Kidney capillary endothelial cell (primary cell): ENCODE measurements around the gene TNFAIP8L1.
"Not testable (repeated sequence)": the region's sequence is repeated elsewhere in the genome, so short reads cannot be mapped to it uniquely, and the experiment has no call there.

ENCODE experiments used
- DNase-seq: peaks from one replicate; pipeline ENCODE4 v3.0.0-alpha.2; 2018; ENCODE audit warnings: low spot score

Gene TNFAIP8L1

GRCh38 chr19:4678881-4679790 lies 39.8 kb downstream of the TNFAIP8L1 start:
- no peak for DNase-seq

GRCh38 chr19:4680021-4680420 lies 40.7 kb downstream of the TNFAIP8L1 start:
- not testable (repeated sequence) for DNase-seq

GRCh38 chr19:4682417-4683200 lies 43.3 kb downstream of the TNFAIP8L1 start:
- no peak for DNase-seq

DNA sequence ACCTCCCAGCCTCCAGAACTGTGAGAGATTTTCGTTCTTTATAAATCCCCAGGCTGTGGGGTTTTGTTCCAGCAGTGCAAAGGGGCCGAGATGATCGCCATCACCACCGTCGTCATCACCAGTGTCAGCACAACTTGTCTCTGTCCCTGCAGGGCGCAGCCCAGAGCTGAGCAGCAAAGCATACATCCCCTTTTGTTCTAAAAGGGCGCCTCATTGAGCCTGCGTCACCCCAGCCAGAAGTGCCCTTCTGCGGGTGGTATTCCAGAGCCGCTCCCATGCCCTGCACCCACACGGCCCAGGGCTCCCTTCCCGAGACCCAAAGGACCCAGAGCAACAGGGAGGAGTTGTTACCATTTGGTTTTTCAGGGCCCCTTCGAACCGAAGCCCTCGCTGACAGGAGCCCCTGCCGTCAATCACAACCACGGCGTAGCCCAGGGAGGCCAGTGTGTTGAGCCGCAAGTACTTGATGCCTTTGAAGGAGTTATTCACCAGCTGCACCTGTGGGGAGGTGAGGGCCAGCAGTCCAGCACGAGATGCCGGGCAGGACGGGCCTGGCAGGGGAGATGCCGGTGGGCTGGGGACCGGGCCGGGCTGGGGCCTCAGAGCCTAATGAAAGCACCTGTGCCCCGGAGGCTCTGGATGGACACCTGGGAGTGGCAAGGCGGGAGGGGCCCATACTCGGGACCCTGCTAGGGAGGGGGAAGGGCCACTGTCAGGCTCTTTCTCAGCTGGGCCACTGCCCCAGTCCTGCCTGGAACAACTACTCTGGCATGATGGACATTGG lies 45.2 kb downstream of the TNFAIP8L1 start:
- no peak for DNase-seq

DNA sequence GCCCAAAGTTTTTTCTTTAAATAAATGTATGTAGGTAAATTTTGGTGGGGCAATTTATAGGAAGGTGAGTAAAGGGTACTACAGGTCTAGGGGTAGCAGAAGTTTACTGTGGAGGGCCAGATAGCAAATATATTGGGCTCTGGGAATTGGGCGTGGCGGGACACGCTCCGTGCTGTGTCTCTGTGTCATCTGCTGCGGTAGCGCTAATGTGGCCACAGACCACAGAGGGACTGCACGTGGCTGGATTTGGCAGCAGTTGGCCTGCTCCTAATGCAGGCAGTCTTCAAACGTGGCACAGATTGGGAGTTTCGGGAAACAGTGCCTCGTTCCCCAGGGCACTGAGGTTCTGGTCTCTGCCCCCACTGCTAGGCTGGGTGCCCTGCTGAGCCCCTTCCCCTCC lies 47.4 kb downstream of the TNFAIP8L1 start:
- DNase-seq, result no peak

DNA sequence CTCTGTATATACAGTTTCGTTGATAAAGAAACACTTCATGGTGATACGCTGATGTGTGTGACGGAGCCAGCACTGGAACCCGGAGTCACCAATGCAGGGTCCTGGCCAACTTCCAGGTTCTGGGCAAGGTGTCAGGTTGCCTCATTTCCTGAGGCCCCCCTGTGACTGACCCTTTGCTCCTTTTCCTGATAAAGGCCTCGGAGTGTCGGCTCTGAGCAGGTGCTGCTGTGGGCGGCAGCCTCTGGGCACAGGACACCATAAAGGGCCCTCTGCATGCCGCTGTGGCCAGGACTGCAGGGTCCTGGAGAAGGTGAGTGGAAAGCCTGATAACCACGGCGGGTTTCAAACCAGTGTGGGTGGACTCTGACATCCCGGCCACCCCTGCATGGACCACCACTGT lies 48.1 kb downstream of the TNFAIP8L1 start:
- DNase-seq, result no peak

- no peak for DNase-seq
Measured at GRCh38 chr19:4688587-4688986, 49.3 kb downstream of the TNFAIP8L1 start.

GRCh38 chr19:4689403-4689802 lies 50.1 kb downstream of the TNFAIP8L1 start:
- no peak for DNase-seq

DNA sequence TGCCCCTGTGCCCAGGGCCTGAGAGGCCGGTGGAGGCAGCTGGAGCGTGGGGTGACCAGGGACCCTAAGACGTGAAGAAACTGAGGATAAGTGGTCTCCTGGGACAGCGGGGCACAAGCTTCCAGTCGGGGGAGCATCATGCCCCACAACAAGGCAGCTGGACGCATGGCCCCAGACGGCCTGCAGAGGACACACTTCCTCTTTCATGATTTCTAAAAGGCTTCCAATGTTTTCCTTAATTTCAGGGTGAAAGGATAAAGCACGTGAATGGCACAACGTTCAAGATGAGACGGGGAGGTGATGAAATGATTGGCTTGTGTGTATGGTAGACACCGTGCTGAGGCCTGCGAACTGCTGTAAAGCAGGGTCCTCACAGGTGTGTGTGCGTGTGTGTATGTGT lies 51.0 kb downstream of the TNFAIP8L1 start:
- DNase-seq, result no peak

DNA sequence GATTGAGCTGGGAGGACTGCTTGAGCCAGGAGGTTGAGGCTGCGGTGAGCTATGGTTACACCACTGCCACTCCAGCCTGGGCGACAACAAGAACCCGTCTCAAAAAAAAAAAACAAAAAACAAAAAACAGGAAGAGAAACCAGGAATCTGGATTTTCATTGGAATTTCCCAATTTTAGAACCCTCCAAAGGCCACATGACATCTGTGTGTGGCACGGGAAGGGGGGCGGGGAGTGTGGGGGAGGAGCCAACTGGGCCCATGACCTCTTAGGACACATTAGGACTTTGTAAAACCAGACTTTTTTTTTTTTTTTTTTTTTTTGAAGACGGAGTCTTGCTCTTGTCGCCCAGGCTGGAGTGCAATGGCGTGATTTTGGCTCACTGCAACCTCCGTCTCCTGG lies 52.1 kb downstream of the TNFAIP8L1 start:
- DNase-seq, result no peak

DNA sequence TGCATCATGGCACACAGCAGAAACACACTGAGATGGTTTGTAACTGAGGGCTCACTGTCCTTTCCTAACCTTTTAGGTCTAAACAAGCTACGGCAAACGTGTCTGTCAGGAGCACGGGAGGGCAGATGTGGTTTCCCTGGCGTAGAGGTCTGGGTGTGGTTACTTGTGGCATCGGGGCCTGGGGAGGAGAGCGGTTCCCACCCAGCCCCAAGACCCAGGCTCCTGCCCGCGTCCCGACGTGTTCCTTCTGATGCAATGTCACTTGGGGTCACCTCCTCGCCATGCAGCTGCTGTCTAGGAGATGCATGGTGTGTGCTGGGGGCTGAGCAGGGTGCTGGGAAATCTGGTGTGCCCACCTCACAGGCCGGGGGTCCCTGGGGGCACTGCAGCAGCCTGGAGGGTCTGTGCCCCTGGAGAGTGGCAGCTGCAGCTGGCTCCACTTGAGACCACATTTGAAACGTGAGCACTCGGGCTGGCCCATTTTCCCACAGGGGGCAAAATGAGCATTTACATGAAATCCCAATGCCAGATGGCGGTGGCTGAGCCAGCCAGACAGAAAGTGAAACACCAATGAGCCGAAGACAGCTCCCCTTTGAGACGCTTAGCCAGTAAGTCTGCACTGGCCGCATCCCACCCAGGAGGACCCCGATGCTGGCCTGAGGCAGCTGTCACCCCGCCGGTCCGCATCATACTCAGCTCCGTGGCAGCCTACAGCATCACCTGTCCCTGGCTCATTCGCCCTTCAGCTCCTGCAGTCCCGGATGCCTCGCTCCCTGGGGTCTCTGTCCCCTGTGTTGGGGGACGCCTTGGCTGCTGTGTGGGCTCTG lies 53.1 kb downstream of the TNFAIP8L1 start:
- no peak for DNase-seq

DNA sequence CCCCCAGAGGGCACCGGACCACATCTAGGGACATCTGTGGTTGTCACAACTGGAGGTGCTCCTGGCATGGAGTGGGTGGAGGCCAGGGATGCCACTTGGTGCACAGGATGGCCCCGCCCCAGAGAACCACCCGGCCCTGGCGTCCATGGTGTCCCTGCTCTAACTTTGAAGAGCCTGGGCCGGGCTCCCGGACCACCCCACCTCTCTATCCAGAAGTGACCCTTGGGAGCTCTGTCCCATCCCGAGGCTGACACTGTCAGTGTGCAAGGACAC lies 53.7 kb downstream of the TNFAIP8L1 start:
- no peak for DNase-seq

DNA sequence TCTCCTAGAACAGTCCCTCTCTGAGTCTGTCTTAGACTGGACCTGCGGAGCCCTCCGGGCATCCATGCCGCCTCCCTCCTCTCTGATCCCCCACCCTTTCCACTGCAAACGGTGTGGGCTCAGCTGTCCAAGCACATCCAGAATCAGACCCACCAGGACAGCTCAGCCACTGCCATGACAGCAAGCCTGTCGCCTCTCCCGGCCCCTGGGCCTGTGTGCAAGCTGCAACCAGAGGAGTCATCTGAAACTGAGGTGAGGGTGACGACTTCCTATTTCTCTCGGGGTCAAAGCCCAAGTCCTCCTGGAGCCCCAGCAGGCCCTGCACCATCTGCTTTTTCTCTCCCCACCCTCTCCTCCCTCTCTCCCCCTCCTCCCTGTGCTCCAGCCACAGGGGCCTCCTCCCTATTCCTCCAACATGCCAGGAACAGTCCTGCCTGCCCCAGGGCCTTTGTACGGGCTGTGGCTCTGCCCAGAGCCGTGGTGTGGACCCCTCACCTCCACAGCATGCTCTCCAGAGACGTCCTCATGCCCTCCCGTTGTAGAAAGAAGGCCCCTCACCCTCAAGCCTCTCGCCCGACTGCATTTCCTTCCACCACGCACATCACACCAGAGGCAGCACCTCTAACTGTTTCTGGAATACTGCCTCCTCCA lies 54.3 kb downstream of the TNFAIP8L1 start:
- no peak for DNase-seq

GRCh38 chr19:4694211-4694987 lies 55.1 kb downstream of the TNFAIP8L1 start:
- DNase-seq, result peak; percentile 33

DNA sequence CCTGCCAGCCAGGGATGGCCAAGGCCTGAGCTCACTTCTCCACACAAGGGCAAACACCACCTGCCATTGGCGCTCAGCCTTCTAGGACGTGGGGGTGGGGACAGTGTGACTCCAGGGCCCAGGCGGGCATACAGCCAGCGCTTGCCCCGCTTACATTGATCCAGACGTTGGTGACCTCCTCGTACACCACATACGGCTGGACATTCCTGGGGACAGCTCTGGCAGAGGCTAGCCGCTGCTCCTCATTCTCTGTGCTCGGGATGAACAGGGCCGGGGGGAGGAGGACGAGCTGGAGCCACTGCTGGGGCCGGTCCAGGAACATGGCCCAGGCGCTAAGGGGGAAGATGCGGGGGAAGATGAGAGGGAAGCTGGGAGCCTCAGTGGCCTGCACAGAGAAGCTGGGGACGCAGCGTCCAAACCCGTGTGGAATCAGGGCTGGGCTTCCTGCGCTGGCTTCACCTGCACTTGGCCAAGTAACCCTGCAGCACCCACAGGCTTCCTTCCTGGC lies 56.0 kb downstream of the TNFAIP8L1 start:
- DNase-seq, result peak; percentile 34

DNA sequence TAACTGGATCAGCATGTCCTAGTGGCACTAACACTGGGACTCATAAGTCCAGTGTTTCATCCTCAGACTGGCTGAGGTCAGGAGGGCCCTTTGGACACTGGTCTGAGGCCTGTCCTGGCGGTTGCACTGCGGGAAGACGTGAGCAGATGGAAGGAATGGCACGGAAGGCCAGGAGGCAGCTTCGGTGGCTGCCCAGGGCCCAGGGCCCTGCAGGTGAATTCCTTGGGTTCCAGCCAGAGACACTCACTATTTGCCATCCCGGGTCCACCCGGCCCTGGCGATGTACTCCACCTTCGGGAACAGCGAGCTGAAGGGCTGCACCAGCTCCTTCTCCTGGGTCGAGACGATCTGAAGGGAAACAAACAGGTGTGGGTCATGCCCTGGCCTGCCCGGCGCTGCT lies 58.0 kb downstream of the TNFAIP8L1 start:
- no peak for DNase-seq

DNA sequence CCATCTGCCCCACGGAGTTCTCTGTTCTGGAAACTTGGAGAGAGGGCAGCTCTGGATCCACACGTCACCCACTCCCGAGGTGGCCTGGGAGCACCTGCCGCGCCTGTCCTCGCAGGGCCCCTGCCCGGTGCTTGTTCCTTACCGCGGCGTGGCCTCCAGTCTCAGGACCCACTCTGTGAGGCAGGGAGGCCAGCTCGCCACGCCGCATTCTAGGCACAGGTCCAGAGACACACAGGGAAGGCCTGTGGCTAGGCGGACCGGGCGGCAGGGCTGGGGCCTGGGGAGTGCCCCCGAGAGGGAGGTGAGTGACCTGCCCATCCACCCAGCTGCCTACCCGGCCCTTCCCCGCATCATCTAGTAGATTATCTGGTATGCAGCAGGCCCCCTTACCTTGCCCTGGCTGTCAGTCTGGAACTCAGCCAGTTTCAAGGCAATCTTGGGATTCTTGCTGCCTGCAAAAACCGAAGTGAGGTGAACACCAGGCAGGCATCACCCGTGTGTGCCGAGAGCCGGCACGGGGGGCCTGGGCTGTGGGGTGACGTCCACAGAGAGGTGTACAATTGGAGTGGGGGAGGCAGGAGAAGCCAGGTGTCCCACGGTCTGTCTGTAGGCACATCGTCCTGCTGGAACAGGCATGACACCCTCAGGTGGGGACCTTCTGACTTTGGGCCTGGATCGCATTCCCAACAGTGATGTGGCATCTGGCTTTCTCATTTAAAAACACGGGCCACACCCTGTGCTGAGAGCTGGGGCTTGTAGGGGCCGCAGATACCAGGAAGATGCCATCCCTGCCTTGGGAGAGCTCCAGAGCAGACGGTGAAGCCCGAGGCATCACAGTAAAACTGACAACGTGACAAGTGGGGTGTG lies 60.7 kb downstream of the TNFAIP8L1 start:
- no peak for DNase-seq

GRCh38 chr19:4700693-4700970 lies 61.3 kb downstream of the TNFAIP8L1 start:
- no peak for DNase-seq

- no peak for DNase-seq
Measured at GRCh38 chr19:4701557-4701956, 62.2 kb downstream of the TNFAIP8L1 start.

- no peak for DNase-seq
Measured at GRCh38 chr19:4702764-4703163, 63.4 kb downstream of the TNFAIP8L1 start.
